ENCODE data around the gene S100A7. TPM values are rescaled to one million over a fixed set of nuclear protein-coding genes. Genes with fewer than 3 reads are reported as not detected.

Gene S100A7
- total and polyA plus RNA-seq, 9 of the 15 experiments (the other 6 are each of a cell fraction or from before 2014, with no cell fraction given): not detected

DNA sequence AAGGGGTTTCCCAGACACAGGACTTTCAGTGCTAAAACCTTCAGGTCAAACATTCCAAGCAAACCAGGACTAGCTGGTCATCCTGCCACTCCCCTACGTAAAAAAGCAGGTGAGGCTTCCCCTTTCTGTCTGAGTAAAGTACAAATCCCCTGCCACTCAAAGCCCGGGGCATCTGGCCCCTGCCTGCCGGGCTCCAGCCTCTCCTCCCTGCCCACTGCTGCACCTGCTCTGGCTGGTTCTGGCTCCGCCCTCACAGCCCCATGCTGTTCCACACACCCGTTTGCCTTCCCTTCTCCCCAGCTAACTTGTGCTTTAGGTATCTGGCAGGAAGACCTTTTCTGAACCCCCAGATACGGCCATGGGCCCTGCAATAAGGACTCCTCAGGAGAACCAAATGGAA is 23.3 kb upstream of the S100A7 start (continued):
- TF ChIP-seq ZNF695 (CRISPR knock-in tag; IDR thresholded peaks at IDR 0.05): no peak
- TF ChIP-seq HOXB6 (CRISPR knock-in tag; IDR thresholded peaks at IDR 0.05; ENCODE audit: borderline replicate concordance): no peak
- no peak for TF ChIP-seq KDM4B (IDR thresholded peaks at IDR 0.05; ENCODE audit: borderline replicate concordance in 2 of 2, low read depth in 1 of 2)
- TF ChIP-seq, protein P1, sequence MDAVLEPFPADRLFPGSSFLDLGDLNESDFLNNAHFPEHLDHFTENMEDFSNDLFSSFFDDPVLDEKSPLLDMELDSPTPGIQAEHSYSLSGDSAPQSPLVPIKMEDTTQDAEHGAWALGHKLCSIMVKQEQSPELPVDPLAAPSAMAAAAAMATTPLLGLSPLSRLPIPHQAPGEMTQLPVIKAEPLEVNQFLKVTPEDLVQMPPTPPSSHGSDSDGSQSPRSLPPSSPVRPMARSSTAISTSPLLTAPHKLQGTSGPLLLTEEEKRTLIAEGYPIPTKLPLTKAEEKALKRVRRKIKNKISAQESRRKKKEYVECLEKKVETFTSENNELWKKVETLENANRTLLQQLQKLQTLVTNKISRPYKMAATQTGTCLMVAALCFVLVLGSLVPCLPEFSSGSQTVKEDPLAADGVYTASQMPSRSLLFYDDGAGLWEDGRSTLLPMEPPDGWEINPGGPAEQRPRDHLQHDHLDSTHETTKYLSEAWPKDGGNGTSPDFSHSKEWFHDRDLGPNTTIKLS (IDR thresholded peaks at IDR 0.05; ENCODE audit: borderline replicate concordance, low read depth): no peak
- TF ChIP-seq, protein P2, sequence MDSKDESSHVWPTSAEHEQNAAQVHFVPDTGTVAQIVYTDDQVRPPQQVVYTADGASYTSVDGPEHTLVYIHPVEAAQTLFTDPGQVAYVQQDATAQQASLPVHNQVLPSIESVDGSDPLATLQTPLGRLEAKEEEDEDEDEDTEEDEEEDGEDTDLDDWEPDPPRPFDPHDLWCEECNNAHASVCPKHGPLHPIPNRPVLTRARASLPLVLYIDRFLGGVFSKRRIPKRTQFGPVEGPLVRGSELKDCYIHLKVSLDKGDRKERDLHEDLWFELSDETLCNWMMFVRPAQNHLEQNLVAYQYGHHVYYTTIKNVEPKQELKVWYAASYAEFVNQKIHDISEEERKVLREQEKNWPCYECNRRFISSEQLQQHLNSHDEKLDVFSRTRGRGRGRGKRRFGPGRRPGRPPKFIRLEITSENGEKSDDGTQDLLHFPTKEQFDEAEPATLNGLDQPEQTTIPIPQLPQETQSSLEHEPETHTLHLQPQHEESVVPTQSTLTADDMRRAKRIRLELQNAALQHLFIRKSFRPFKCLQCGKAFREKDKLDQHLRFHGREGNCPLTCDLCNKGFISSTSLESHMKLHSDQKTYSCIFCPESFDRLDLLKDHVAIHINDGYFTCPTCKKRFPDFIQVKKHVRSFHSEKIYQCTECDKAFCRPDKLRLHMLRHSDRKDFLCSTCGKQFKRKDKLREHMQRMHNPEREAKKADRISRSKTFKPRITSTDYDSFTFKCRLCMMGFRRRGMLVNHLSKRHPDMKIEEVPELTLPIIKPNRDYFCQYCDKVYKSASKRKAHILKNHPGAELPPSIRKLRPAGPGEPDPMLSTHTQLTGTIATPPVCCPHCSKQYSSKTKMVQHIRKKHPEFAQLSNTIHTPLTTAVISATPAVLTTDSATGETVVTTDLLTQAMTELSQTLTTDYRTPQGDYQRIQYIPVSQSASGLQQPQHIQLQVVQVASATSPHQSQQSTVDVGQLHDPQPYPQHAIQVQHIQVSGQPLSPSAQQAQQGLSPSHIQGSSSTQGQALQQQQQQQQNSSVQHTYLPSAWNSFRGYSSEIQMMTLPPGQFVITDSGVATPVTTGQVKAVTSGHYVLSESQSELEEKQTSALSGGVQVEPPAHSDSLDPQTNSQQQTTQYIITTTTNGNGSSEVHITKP (IDR thresholded peaks at IDR 0.05; ENCODE audit: partially characterized antibody): no peak
- TF ChIP-seq RUNX1 (IDR thresholded peaks at IDR 0.05; ENCODE audit: low read depth): no peak

All from K562 (cell line).